HG03135 (cell line): Measurements from ENCODE around the gene DPP3.

Source experiments
- ATAC-seq: cut with Tn5 transposase; IDR thresholded peaks from one replicate; pipeline ENCODE4 v1.9.1; 2021; ENCODE audit warnings: mild to moderate bottlenecking, moderate library complexity; ENCODE audit not compliant: unreplicated experiment

The DPP3 gene

DNA sequence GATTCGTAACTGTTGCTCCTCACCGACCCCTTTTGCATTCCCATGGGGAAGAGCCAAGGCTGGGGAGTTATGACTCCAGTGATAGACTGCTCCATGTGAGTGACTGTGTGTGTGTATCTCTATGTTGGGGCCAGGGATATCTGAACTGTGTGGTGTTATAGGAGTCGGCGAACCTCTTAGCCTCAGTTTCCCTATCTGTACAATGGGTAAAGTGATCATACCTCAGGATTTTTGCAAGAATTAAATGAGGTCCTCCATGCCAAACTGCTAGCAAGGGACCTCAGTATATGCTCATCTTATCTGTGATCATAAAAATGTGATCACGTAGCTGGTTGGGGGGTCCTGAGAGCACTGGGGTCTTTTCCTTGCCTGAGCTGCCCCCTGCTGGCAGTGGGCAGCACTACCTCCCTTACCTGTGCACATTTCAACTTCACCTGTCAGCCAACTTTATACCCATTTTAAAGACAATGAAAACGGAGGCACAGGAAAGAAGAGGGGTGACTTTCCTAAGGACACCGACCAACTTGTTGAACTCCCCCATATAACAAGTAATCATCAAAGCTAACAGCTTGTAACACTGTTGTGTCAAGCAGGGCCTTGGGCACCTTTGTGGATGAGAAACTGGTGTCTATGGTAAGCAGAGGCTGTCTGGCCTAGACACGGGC is 1.4 kb upstream of the DPP3 start:
- ATAC-seq = no peak

DNA sequence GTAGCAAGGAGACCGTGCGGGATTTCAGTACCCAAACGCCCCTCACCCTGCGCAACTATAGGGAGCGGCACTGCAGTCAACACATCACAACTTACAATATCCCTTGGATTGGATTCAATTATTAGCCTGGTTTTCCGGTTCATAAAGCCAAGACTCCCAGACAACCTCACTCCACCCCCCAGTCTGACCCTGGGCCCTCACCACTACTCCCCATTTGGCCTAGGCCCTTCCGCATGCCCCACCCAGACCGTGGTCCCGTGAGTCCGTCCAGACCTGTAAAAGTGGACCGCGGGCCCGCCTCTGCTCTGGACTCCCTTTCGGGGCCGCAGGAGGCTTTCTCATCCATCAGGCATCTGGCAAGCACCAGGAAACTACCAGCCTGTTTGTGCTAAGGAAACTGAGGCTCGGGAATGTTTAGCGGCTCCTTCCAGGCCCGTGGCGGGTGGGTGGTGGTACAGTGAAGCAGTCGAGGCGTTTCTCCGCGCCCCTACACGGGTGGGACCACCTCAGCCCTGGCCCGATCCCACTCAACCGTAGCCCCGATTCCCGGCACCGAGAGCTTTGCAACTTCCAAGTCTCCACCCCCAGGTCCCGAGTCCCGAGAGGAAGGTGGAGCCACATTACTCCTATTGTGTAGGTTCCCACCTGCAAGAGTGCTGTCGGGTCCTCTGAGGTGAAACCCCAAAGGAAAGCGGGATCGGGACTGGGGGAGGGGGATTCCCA is 679 bp upstream of the DPP3 start:
- no peak for ATAC-seq

DNA sequence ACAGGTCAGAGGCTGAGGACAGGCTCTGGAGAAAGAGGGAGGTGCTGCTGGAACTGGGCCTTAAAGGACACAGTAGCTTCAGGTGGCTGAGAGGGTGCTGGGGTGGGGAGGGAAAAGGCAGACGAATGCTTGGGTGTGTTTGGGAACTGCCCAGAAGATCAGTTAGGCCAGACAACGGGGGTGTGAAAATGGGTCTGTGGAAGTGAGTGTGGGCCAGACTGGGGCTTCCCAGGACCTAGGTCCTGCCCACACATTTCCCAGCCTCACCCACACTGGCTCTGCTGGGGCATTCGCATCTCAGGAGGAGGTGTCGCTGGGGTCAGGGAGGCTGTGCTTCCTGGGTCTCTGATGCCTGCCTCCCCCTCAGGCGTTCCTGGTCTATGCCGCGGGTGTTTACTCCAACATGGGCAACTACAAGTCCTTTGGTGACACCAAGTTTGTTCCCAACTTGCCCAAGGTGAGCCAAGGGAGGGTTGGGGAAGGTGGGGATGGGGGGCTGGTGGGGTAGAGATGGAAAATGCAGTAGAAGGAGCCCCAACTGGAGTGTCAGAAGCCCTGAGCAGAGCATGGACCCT is 4.7 kb downstream of the DPP3 start:
- ATAC-seq = no peak

DNA sequence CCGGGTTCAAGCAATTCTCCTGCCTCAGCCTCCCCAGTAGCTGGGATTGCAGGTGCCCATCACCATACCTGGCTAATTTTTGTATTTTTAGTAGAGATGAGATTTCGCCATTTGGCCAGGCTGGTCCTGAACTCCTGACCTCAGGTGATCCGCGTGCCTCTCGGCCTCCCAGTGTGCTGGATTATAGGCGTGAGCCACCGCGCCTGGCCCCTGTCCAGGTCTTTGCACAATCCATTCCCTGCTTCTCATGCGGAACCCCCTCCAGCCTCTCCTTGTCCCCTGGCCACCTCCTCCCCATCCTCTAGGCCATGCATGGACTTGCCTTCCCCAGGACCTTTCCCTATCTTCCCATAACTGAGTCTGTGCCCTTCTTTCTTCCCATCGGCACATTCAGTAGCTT is 8.7 kb downstream of the DPP3 start:
- ATAC-seq = no peak

DNA sequence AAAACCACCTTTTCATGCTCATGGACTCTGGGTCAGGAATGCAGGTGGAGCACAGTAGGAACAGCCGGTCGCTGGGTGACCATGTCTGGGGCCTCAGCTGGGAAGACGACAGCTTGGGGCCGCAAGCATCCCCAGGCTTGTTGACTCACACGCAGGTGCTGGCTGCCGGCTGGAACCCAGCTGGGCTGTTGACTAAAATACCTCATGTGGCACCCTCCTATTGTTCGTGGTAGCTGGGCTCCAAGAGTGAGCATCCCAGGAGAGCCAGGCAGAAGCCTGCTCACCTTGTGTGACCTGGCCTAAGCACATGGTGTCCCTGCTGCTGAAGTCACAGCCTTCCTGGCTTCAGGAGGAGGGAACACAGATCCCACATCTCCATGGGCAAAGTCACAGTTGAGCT is 9.4 kb downstream of the DPP3 start:
- no peak for ATAC-seq

DNA sequence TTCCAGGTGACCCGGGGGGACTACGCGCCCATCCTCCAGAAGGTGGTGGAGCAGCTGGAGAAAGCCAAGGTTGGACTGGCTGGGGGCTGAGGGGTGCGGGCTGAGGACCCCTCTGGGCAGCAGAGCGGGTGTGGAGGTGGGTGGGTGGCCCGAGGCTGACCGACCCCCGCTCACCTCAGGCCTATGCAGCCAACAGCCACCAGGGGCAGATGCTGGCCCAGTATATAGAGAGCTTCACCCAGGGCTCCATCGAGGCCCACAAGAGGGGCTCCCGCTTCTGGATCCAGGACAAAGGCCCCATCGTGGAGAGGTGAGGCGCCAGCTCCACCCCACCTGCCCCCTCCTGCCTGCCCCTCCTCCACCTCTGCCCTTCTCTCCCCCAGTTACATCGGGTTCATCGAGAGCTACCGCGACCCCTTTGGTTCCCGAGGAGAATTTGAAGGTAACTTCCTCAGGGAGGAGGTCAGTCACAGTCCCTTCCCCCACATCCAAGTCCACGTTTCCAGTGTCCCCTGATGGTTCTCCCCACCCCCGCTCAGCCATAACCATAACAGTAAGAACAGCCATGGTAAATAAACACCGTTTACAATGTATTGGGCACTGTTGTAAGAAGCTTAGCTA is 11.2 kb downstream of the DPP3 start:
- no peak for ATAC-seq

DNA sequence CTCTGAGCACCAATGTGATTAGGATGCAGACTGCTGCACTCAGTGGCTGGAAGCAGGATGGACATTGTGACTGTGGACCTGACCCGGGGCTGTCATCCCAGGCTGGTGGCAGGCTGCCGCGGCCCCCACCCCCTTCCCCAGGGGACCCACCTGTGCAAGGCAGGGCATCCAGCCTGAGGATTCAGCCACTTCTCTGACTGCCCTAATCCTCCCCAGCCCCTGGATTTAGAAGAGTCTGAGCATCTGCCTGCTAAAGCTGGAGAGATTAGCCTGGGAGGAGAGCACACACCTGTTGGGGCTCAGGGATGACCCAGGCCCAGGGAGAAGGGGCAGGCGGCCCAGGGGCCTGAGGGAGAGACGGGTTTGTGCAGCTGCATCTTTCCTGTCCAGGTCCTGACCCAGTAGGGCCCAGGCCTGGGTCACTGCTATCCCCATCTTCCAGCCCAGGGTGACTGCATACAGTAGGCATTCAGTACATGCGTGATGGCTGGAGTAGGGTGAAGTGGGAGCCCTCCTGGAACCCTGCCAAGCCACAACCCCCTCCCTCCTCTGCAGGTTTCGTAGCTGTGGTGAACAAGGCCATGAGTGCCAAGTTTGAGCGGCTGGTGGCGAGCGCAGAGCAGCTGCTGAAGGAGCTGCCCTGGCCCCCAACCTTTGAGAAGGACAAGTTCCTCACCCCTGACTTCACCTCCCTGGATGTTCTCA is 12.1 kb downstream of the DPP3 start:
- no peak for ATAC-seq

DNA sequence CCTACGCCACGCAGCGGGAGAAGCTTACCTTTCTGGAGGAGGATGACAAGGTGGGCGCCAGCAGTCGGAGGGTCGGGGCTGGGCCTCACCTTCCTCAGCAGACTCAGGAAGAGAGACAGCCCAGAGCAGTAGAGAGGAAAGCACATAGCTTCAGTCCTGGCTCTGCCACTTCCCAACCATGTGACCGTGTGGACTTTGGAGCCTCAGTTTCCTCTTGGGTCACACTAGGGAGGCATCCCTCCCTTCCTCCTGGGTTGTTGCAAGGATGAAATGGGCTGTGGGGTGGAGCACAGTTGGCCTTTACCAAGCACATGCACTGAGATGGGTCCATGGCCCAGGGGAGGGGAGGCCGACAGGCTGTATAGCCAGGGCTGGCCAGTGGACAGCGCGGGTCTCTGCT is 12.9 kb downstream of the DPP3 start:
- ATAC-seq = no peak

DNA sequence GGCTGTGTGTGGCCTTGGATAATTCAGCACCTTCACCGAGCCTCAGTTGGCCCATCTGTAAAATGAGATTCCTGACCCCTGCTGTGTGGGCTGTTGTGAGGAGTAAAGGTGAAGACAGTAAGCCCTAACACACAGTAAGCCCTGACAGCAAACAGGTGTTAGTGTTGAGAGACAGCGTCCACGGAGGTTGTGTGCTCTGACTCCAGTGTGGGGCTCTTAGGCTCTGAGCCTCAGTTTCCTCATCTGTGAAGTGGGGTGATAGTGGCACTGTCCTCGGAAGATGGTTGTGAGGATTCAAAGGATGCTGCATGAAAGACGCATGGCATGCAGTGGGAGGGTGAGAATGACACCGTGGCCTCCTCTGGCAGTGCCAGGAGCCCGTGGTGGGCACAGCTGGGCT is 14.2 kb downstream of the DPP3 start:
- ATAC-seq = no peak

DNA sequence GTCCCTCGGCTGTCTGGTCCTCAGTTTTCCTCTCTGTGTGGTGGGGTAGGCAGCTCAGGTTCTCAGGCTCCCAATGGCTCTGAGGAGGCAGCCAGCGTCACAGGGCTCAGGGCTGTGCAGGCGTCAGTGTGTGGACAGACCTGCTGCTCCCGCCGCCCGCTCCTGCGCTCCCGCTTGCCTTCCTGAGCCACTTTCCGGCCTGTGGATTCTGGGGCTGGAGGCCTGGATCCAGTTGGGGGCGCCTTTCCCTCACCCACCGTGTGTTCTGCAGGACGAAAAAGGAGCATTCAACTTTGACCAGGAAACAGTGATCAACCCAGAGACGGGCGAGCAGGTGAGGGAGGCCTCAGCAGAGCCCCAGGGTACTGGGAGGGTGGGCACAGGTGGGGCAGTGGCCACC is 14.7 kb downstream of the DPP3 start:
- ATAC-seq = no peak

DNA sequence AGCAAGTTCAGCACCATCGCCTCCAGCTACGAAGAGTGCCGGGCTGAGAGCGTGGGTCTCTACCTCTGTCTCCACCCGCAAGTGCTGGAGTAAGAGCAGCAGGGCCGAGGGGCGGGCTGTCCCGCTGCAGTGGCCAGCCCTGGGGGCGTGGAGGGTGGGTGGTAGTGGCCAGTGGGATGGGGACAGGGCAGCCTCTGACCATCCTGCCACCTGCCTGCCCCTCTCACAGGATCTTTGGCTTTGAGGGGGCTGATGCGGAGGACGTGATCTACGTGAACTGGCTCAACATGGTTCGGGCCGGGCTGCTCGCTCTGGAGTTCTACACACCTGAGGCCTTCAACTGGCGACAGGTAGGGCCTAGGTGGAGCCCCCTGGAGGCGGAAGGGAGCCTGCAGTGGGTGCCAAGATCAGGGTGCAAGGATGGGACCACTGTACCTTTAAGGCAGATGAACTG is 15.2 kb downstream of the DPP3 start:
- ATAC-seq = no peak

DNA sequence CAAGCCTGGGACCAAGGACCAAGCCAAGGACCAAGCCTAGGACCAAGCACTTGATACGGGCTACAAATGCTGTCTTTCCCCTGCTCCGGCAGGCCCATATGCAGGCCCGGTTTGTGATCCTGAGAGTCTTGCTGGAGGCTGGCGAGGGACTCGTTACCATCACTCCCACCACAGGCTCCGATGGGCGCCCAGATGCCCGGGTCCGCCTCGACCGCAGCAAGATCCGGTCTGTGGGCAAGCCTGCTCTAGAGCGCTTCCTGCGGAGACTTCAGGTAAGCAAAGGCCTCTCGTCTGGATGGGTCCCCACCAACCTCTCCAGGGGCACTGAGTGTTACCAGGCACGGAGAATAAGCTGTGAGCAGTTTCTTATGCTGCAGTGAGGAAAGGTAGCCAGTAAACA is 17.0 kb downstream of the DPP3 start:
- ATAC-seq = no peak

DNA sequence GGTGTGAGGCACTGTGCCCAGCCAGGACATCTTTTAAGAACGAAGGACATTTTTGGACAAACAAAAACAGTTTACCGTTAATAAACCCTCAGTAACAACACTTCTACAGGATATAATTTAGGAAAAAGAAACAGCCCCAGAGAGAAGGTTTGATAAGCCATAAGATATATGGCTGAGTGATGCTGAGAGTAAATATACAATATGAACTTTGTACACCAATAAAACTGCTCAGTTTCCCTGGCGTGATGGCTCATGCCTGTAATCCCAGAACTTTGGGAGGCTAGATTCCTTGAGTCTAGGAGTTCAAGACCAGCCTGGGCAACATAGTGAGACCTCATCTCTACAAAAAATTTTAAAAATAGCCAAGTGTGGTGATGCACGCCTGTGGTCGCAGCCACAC is 18.3 kb downstream of the DPP3 start:
- no peak for ATAC-seq

DNA sequence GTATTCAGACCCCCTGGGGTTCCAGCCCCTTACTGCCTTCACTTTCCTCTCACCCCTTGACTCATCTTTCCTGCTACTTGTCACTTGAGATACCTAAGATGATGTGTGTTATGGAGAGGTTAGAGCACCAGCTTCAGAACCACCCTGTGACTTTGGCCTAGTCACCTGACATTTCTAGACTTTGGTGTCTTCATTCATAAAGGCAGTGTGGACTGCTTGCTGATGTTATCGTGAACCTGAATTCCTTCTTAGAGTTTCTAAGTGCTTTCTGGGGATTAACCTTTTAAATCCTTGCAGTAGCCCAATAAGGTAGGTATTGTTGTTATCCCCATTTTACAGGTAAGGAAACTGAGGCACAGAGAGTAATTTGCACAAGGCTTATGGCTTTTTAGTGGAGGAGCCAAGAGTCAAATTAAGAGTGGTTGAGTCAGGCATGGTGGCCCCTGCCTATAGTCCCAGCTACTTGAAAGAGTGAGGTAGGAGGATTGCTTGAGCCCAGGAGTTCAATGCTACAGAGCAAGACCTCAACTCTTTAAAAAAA is 25.1 kb downstream of the DPP3 start:
- ATAC-seq = no peak

DNA sequence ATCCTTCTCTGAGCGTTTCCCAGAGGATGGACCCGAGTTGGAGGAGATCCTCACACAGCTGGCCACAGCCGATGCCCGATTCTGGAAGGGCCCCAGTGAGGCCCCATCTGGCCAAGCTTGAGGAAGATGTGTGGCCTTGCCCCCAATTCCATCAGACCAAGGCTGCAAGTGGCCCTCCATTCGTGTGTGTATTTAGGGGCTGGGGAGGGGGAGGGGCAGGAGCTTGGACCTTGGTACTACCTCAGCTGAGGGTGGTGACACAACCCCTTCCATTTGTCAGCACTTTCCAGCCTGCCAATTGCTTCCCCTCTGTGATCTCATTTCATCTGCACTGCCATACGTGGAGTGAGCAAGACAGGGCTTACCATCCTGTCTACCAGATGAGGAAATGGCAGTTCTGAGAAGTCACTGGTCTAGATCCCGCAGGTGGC is 28.9 kb downstream of the DPP3 start:
- ATAC-seq = no peak

DNA sequence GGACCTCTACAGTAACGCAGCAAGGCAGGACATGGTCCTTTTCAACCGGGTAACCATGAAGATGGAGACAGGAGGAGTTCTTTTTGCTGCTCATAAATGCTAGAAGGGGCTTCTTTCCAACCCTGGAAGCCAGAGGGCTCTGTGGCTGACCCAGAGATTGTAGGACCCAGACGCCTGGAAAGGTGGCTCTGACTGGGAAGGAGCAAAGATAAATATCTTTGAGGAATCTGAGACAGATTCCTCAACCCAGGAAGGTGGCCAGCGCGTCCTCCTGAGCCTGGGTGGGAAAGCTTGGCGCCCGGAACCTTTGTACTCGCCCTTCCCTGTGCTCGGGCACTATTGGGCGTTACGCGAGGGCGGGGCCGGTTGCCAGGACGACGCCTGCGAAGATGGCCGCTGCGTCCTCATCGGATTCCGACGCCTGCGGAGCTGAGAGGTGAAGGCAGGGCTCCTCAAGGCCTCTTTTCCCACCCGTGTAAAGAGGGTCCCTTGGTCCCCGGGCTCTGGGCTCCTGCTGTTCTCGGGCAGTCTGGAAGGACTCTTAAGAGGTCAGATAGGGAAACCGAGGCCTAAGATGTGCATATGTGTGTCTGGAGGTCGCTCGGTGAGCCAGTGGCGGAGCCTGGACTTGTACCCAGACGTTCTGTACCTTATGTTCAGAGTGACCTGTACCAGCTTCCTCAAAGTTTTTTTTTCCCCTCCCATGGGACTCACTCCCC is 30.2 kb downstream of the DPP3 start, which contains the start of gene BBS1:
Gene BBS1, plus strand, starts transcription at position 365 of the 719 bp plus-strand sequence. Its CDS starts 25 bp downstream, at position 390.
- no peak for ATAC-seq

DNA sequence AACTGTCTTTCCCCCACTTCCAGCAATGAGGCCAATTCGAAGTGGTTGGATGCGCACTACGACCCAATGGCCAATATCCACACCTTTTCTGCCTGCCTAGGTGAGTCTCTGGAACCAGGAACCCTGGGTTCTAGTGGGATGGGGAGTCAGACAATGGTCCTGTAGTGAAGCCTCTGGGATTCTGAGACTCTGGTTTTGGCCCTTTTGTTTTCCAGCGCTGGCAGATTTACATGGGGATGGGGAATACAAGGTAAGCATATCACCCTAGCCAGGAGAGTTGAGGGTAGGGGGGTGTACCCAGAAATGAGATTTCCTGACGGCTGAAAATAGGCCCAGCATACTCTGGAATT is 30.7 kb downstream of the DPP3 start:
- ATAC-seq = no peak

DNA sequence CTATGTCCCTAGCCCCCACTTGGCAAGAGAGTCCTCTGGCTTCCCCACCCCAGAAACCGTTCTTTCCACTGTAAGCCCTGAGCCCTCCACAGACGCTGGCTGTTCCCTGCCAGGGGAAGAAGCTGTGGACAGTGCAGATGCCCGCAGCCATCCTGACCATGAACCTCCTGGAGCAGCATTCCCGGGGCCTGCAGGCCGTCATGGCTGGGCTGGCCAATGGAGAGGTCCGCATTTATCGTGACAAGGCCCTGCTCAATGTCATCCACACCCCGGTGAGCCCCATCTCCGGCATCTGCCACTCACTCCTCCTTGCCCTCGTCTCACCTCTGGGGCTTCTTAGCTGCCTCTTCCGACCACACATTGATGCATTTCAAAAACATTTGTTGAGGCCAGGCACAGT is 43.4 kb downstream of the DPP3 start:
- no peak for ATAC-seq

DNA sequence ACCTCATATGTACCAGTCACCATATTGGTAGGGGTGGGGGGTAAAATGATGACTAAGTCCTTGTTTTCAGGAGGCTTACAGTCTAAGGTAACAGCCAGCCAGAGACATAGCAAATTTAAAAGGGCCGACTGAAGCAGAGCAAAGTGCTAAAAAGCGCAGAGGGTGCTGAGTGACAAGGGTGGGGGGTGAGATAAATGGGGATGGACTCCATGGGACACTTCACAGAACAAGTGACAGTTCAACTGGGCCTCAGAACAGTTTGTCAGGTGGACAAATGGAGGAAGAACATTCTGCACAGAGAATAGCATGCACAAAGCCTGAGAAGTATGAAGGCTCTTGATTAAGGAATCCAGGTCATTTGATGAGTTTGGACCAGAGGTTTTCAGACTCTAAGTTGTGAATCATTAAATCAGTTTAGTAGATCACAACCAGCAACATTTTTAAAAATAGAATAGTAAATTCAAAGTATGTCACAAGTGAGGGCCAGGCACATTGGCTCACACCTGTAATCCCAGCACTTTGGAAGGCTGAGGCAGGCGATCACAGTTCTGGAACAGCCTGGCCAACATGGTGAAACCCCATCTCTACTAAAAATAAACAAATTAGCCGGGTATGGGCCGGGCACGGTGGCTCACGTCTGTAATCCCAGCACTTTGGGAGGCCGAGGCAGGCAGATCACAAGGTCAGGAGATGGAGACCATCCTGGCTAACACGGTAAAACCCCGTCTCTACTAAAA is 44.2 kb downstream of the DPP3 start:
- no peak for ATAC-seq

DNA sequence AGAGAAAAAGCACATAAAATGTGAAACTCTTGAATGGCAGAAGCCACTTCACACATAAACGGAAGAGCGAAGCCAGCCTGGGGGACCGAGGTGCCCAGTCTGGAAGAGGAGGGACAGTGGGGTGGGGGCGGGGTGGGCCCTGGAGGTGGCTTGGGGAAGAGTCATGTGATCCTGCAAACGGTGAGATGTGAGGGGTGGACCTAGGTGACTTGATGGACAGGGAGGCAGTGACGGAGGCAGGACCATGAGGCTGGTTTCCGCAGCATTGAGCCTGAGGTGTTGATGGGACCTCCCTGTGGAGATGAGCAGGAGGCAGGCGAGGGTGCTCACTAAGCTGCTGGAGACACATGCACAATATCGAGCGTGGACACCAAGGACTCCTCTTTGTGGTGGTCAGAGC is 48.8 kb downstream of the DPP3 start:
- no peak for ATAC-seq
